Activated CD4-positive, alpha-beta T cell treated with anti-CD3 and anti-CD28 coated beads, Interleukin-2, amount 50 U/mL, for 4 hours (primary cell): ENCODE measurements around the gene RAB21.
"Not testable (repeated sequence)": the region's sequence is repeated elsewhere in the genome, so short reads cannot be mapped to it uniquely, and the experiment has no call there.

ENCODE experiments used
- DNase-seq, 2 experiments: peaks; one replicate each; pipeline ENCODE4 v3.0.0-alpha.2; 2020

RAB21 gene

DNA sequence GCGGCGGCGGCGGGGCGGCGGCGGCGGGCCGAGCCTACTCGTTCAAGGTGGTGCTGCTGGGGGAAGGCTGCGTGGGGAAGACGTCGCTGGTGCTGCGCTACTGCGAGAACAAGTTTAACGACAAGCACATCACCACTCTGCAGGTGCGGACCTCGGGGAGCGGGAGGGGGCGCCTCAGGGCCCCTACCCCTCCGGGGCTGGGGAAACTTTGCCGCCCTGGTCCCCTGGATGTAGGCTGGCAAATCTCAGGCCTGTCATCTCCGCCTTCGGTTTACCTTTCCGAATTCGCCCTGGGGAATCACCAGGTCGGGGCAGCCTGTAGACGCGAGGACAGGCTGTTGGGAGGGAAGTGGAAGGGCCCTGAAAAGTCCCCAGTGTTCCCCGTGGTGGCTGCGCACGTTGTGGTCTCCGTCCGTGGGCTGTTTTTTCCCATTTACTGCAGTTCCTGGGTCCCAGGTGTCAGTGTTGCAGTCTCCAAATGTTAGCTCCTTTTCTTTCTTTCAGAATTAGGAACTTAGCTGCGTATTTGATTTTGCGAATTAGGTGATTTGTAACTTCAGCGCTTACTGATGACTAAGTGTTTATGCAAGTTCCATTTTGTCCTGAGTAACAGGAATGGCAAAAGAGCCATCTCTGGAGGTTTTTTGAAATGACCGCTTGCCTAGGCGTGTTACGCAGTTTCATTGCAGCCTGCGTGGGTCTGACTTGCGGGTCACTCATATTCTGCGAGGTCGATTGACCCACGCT is 656 bp downstream of the RAB21 start:
- peak; percentile 50 to 55 for DNase-seq

DNA sequence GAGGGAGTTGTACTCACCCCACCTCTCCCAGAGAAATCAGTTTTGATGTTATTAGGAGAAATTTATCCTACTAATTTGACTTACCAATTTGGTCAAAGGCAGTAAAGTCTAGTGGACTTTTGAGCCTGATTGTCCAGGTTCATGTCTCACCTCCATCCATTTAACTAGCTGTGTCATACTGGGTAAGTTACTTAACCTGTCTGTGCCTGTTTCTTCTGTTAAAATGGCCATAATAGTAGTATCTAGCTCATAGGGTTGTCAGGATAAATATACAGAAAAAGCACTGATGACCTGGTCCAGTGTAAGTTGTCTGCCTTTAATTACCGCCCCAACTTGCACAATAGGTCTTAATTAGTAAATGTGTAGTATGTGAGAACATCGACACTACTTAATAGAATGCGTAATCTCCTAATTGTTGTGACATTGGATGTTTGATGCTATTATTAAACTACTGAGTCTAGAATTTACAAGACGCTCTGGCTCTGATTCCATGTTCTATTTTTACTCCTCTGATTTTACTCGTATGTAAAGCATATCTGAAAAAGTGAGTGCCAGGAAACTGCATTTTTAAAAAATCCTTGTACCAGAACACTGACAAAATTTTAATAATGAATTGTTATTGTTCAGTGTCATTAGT is 1.5 kb downstream of the RAB21 start:
- DNase-seq = no peak

DNA sequence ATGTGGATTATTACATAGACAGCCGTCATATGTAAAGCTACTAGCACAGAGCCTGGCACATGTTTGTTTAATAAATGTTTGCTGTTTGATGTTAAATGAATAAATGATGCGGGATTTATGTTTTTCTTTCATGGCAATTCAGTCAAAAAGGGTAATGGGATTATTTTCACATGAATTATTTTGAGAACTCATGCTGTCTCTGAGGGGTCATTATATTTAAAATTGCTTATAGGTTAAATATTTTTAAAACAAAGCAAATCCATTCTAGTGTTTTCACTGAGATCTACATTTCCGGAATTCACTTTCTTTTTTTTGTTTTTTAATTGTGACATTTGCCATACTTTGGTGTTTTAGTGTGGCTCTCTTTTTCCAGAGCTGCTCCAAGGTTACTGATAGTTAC is 5.3 kb downstream of the RAB21 start:
- no peak for DNase-seq

DNA sequence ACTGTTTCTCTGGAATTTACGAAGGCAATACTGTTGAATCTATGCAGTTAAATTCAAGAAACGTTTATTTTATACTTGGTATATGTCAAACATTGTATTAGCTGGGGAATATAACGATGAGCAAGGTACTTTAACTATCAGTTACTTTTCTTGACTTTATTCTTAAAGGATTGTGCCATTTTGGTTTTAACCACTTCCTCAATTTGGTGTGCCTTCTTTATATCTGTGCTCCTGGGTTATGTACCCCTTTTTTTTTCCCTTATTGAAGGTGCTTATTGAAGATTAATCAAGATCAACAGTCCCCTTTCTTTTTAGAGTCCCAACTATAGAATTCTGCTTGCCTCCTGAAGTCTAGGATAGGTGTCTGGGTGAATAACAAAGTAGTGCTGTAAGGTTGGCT is 5.8 kb downstream of the RAB21 start:
- no peak for DNase-seq

DNA sequence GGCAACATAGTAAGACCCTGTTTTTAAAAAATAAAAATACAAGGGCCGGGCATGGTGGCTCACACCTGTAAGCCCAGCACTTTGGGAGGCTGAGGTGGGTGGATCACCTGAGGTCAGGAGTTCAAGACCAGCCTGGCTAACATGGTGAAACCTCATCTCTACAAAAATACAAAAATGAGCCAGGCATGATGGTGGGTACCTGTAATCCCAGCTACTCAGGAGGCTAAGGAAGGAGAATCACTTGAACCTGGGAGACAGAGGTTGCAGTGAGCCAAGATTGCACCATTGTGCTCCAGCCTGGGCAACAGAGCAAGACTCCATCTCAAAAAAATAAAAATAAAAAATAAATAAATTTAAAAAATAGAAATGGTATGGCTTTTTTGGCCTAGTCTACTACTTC is 6.7 kb downstream of the RAB21 start:
- not testable (repeated sequence) for DNase-seq

DNA sequence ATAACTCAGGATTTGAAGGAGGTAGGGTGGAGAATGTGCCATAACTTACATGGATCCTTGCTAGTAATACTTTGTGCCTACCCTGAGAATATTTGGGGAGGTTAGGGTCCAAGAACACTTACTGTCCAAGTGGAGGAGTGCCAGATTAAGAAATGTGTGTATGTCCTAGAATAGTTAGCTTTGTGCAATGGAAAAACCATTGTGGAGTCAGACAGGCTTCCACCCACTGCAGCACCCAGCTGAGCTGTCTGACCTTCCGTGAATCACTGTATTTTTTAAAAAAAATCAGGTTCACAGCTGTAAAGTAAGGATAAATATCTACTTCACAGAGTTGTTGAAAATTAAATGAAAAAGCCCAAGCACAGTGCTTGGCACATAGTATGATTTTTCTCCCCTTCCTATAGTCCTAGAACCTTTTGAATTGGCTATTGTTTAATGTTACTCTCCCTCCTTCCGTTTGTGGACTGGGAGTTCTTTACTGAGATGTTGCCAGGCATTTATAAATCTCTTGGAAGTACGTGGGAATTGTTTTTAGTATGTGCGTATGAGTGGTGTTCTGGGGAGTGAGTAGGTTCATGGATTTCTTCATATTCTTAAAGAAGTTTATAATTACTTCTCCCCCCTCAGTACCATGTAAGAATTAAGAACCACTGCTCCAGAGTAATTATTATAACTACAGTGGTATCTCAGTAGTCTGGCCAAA is 9.2 kb downstream of the RAB21 start:
- DNase-seq = no peak

DNA sequence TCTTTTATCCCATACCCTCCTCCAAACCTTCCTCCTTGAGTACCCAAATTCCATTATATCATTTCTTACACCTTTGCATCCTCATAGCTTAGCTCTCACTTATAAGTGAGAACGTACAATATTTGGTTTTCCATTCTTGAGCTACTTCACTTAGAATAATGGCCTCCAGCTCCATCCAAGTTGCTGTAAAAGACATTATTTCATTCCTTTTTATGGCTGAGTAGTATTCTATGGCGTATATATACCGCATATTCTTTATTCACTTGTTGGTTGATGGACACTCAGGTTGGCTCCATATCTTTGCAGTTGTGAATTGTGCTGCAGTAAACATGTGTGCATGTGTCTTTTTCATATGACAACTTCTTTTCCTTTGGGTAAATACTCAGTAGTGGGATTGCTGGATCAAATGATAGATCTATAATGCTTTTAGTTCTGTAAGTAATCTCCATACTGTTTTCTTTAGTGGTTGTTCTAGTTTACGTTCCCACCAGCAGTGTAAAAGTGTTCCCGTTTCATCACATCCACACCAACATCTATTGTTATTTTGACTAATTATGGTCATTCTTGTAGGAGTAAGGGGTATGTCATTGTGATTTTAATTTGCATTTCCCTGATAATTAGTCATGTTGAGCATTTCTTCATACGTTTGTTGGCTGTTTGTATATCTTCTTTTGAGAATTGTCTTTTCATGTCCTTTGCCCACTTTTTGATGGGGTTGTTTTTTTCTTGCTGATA is 10.1 kb downstream of the RAB21 start:
- no peak for DNase-seq

DNA sequence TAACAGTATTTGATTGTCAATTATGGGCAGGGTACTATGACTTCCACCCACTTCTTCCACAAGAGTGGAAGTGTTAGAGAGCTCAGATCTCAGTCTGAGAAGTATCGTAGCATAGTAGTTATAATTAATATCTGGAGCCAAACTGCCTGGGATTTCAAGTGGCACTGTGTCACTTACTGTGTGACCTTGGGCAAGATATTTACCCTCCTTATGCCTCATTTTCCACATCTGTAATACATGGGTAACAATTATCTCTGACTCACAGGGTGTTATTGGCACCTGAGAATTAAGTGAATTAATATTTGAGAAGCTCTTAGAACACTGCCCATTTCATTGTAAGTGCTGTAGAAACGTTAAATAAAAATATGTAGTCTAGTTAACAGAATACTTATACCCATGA is 11.5 kb downstream of the RAB21 start:
- DNase-seq = no peak

DNA sequence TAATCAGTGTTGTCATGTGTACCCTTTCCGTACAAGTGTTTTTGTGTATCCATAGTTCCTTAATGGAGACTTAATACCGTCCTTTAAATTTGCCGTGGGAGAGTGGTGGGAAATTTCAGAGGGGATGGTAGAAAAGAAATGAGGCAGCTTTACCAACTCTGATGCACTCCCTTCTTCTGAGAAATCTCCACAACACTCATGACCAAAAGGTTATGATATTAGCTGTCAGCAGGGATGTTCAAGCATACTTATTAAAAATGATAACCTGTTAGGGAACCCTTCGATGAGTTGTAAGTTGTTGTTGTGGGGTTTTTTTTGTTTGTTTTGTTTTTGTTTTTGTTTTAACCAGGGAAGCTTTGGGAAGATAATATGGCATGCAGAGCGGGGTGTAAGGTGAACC is 12.5 kb downstream of the RAB21 start:
- DNase-seq = no peak

DNA sequence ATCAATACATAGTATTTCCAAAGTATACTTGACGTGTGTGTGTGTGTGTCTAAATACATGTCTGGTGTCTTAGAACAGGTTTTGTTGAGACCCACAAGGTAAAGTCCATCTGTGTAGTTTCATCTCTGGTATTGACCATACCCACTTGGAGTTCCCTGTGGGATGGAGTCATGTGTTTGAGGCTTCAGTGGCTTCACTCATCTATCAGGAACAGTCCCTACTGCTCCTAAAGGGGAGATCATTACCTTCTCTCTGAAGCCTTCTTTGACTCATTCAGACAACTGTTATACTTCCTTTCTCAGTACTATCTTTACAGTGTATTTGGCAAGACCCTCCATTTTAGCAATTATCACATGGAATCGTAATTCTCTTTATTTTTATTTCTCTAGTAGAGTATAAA is 14.2 kb downstream of the RAB21 start:
- no peak for DNase-seq

DNA sequence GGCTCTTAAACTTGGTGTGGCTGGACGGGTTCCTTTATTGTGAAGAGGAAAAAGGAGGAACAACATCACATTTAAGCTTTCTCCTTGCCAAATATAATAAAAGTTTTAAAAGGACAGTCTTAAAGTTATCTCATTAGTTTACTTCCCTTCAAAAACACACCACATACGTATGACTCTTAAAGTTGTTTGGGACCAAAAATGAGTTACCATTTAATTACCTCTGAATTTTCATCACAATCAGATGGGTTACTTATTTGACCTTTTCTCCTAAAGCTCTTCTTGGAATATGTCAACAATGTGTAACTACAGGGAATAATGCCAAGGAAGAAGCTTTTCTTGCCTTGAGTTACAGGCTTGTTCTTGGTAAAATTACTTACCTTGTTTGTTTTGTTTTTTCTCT is 16.4 kb downstream of the RAB21 start:
- no peak for DNase-seq

DNA sequence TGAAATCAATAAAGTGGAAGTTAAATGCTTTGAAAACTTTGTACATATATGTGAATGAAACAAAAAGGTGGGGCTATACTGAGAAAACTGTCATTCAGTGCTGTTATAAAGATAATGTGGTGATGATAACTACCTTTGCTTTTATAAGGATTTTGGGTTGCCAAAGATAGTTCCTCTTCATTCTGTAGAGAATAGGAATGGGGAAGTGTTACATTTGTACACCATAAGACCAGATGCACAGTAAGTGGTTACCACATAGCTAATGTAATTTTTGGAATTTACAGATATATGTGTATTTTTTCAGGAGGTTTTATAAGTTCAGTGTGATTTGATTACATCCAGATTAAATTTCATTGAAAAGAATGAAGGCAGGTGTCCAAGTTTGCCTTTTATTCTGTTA is 18.1 kb downstream of the RAB21 start:
- DNase-seq = no peak

DNA sequence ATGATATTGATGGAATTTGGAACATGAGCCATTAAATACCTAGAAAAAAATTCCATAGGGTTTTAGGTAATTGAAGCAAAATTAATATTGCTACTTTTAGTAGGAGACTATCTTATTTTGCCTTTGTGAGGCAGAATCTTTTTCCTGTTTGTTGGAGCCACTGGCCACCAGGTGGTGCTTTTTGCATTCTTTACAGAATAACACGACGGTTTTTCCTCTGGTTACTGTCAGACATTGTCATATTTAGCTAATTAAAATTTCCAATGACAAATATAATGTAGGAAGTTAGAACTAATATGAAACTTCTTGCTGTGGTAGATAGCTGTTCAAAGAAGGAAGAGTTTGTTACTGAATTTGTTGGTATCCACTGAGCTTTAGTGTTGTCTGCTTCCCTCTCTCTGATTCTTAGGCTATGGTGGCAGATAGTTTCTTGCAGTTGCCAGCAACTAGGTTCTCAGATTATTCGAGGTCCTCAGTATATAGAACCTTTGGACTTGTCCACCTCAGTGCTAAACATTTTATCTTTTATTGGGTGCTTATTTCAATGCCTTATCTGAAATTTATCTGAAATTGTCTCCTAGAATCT is 25.7 kb downstream of the RAB21 start:
- DNase-seq = peak; percentile 28 to 48

DNA sequence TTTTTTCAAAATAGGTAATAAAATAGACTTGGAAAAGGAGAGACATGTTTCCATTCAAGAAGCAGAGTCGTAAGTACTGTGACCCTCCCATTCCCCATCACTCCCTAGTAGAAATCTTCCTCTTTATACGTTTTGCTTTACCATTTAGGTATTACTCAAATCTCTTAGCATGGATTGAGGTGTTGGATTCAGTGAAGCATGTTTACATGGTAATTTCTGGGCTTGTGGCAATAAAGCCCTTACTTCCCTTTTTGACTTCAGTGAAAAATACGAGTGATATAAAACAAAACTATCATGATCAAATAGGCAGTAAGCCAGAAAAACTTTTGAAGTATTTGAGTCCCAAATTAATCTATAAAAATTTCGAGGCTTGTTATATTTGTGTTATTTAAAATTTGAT is 27.4 kb downstream of the RAB21 start:
- no peak for DNase-seq

DNA sequence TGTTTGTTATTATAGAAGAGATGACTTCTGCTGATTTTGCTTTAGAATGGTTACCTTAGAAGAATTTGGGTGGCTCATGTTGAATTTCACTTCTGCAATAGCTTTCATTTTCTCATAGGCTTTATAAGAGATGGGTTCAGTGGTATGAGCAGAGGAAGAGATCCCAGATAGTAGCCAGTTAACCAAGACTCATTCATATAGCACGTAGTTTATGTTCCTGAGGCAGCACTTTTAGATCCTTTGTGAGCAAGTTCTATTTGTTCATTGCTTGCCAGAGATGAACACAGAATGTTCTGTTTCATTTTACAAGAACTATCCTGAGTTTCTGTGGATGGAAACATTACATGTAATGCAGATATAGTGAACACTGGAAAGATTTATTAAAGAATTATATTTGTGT is 32.2 kb downstream of the RAB21 start:
- no peak for DNase-seq

DNA sequence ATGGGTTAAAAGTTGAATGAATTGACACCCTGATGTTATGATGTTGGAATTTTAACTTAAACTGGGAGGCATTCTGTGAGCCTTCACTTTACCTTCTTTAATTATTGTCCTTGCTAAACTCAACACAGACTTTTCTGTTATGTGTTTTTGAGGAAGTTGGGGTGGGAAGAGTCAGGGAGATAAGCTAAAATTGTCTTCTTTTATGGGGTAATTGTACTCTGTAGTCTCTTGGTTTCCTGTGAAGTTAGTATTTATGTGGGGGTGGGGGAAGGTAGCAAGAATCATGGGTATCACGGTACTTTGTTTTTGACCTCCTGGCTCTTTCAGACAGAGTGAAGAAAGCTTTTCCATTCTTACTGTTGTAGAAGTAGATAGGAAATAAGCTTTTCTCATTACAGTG is 32.9 kb downstream of the RAB21 start:
- no peak for DNase-seq

DNA sequence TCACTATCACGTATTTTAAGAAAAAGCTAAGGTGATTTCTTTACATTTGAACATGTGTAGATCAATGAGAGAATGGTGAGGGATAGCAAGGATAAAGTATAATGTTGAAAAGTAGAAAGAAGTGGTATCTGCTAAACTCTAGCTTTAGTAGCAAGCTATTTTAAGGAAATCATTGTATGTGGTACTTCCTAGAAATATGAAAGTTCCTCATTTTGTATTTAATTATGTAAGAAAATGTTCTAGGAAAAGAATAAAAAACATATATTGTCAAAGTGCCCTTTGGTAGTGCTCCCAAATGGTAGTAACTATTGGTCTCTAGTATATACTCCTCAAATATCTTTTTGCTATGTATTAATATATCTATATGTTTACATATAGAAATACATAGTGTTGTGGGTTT is 35.7 kb downstream of the RAB21 start:
- no peak for DNase-seq

DNA sequence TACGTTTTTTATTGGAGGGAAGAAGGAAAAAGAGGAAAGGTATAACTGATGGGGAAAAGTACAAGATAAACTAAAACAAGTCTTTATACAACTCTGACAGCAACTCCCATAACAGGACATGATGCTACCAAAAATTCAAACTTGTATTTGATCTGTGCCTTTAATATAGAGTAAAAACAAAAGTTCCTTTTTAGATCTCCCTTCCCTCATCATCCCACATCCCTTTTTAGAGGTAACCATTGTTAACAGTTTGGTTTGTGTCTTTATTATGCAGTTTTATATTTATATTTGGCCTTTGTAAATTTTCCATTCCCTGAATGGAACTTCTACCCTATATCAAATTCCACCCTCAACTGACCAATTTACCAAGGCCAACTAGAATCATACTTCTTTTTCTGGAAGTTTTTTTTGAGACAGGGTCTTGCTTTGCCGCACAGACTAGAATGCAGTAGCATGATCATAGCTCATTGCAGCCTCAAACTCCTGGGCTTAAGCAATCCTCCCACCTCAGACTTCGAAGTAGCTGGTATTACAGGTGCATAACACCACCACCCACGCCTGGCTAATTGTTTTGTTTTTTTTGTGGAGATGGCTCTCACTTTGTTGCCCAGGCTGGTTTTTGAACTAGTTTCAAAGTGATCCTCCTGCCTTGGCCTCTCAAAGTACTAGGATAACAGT is 36.9 kb downstream of the RAB21 start:
- no peak for DNase-seq

DNA sequence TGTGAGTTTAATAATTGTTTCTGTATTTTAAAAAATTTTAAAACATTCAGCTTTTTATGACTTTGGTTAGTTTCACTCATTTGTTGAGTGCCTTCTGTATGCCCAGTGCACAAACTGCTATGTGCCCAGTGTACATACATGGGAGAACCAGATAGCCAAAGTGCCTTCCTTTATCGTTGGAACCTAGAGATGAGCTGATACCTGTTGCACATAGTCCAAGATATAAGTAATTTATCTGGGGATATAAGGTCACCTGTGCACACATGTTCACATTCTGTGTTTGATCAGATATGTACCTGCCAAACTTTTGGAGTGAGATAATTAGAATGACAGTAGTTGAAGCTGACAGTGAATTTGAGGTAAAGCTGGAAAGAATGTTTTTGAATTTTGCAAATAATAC is 37.9 kb downstream of the RAB21 start:
- DNase-seq = no peak

DNA sequence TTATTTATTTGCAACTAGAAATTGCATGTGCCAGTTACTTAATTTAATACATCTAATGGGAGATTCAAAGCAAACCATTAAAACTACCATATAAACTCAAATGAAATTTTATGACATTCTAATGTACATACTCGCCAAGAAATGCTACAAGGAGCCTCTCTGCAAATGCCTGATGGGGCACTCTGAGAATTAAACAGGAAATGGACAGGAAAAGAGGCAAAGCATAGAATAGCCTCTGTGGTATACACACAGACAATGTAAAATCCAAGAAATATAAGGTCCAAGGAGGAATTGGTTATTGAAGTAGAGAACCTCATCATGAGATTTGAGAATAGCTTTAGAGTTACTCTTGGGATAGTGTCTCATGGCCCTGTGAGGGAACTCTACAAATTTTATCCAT is 41.2 kb downstream of the RAB21 start:
- no peak for DNase-seq

DNA sequence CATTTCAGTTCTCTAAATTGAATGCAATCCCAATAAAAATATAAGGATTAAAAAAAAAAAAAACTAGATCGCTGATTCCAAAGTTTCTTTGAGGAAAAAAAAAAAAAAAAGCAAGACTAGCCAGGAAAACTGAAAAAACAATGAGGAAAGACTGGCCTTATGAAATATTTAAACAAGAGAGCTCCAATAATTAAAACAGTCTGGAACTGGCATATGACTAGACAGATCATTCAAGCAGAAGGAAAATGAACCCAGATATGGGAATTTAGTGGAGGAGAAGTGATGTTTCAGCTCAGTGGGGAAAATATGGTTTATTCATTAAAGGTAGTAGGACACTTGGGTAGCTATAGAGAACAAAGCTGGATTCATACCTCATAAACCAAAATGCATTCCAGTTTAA is 42.9 kb downstream of the RAB21 start:
- no peak for DNase-seq

DNA sequence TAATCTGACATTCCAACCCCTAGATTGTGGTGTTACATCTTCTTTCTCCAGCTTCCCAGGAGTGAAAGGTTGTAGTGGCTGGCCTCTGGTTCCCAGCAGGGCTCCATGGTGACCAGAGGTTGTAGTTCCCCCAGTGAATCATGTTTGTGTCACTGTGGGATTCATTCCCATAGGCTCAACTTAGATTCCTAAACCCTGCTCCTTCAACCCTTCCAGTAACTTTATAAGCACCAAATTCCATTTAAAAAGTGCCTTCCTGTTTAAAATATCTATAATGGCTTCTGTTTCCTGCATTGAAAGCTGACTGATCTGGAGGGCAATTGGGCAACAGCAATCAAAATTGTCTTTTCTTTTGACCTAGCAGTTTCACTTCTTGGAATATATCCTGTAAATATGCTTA is 44.4 kb downstream of the RAB21 start:
- no peak for DNase-seq

DNA sequence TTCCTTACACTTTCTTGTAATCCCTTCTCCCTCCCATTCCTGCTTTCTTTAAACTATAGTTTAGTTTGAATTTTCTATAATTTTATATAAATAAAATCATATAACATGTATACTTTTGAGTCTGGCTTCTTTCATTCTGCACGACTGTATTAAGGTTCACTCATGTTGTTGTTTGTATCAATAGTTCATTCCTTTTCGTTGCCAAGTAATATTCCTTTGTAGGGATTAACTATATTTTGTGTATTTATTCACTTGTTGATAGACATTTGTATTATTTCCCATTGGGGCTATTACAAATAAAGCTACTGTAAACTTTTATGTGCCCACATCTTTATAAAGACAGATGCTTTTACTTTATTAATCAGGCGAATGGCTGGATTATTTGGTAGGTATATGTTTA is 45.5 kb downstream of the RAB21 start:
- no peak for DNase-seq
